ENCODE data around the gene RHOBTB1. TPM values are rescaled to one million over a fixed set of nuclear protein-coding genes. Genes with fewer than 3 reads are reported as not detected.

The RHOBTB1 gene
- total and polyA plus RNA-seq, 9 of the 15 experiments (the other 6 are each of a cell fraction or from before 2014, with no cell fraction given) = 1.7 to 11.7 (median 9.3) TPM

DNA sequence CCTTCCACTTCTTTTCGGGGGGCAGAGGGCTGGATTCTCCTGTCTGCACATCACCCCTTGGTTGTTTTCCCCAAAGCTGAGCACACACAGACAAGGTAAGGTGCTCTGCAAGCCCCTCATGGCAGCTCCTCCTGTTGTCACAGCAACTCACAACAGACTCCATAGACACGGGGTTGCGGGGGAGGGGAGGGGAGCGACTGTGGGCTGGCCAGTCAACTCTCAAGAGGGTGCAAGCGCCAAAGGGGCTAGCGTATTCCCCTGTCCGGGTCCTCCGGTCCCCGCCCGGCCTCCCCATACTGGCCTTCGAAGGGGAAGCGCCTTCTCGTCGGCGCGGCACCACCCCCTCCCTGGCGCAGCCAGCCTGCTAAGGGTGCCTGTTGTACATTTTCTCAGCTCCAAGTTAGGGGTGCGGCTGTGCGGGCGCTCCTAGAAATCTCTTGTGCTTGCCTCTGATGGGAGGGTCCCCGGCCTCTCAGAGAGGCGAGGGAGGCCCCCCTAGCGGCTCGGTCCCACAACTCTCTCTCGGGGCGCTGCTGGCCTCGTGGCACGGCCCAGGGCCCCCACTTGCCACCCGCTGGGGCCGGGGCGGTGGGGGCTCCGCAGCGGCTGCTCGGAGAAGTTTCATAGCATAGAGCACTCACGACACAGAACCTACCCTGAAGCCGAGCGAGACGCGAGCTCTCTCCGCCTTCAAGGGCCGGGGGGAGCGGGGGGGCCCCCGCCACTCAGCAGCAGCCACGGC lies 498 bp downstream of the RHOBTB1 start (continued):
- TF ChIP-seq TOE1 (IDR thresholded peaks at IDR 0.05; ENCODE audit: borderline replicate concordance) (0 out of 2 replicates have a peak, but pooled peaks have one; percentile 26), TOE1 (CRISPR knock-in tag; IDR thresholded peaks at IDR 0.05; ENCODE audit: borderline replicate concordance, low read depth) (no peak), EGR1 (conservative IDR thresholded peaks at IDR 0.05) (peak; percentile 71), MLLT1 (IDR thresholded peaks at IDR 0.05) (0 out of 4 replicates have a peak, but pooled peaks of 1 of the 2 experiments have one; percentile 50), SMAD2 (IDR thresholded peaks at IDR 0.05; ENCODE audit: low read depth, low read length) (no peak)

- CTCF ChIA-PET (ENCODE audit: low intra/inter-chr PET ratio) = interaction anchor here (0.6 kb wide), 1 partner anchor 146 kb away, joined by 3 read pairs; no protein-coding TSS in a partner anchor
- Histone ChIP-seq H3K9ac (ENCODE audit: insufficient read depth in 1 of 2, low read depth in 2 of 2, low read length in 2 of 2) (peak overlapping the region; percentile 86 to 95), H3K79me2 (ENCODE audit: control insufficient read depth, insufficient read depth, low read length) (no peaks in the 10 kb centered on the region), H3K4me3 (peak overlapping the region; percentile 67), H3K27me3 (ENCODE audit: control insufficient read depth in 2 of 2, insufficient read depth in 2 of 2, low read length in 2 of 2) (no peaks in the 10 kb centered on the region), H3K9me1 (ENCODE audit: control insufficient read depth, insufficient read depth, low read length) (no peaks in the 10 kb centered on the region), H3K4me1 (replicated peaks in 1 of 2; ENCODE audit: control insufficient read depth in 2 of 2, insufficient read depth in 2 of 2, low read length in 2 of 2) (peaks cover 19 to 23% of the 10 kb centered on the region in 2 experiments; a peak in 4 of 5 replicates), H4K20me1 (replicated peaks; ENCODE audit: control insufficient read depth, insufficient read depth, low read length) (no peaks in the 10 kb centered on the region), H3K36me3 (ENCODE audit: control insufficient read depth, insufficient read depth, low read length) (no peaks in the 10 kb centered on the region), H3K27ac (ENCODE audit: extremely low read depth, low read depth, low read length) (peak overlapping the region; percentile 87), H3K4me2 (ENCODE audit: insufficient read depth, low read length) (peak overlapping the region; percentile 92), H2AFZ (ENCODE audit: low read depth, low read length) (peak overlapping the region; percentile 95), H3K9me3 (replicated peaks; ENCODE audit: control insufficient read depth, insufficient read depth, low read depth, low read length) (no peaks in the 10 kb centered on the region)
- DNase-seq (ENCODE audit: extremely low read depth in 1 of 4, low spot score in 3 of 4) (peak; percentile 23 to 74 (median 28)), FAIRE-seq (peak; percentile 73), ATAC-seq (peak; percentile 33)
- intact Hi-C loops (cut with micrococcal nuclease) = no loop called here
- no TSS peak for BruUV-seq (replicated peaks)
- in situ Hi-C loops (cut with MboI) = no loop called here
- POLR2A ChIA-PET = interaction anchor here (0.7 to 2.5 kb wide), 14 partner anchors 8 to 173 kb away, joined by 3 to 18 read pairs (median 3); no protein-coding TSS in a partner anchor
- 4% methylated on average over 13 of the region's 13 CpGs for WGBS (ENCODE audit: insufficient coverage, low coverage, missing lambda C conversion rate)
- no peak for TF ChIP-seq ZNF23 (CRISPR knock-in tag; IDR thresholded peaks at IDR 0.05)
- TF ChIP-seq ZNF586 (CRISPR knock-in tag; conservative IDR thresholded peaks at IDR 0.05) = no peak
- TF ChIP-seq, protein P1, sequence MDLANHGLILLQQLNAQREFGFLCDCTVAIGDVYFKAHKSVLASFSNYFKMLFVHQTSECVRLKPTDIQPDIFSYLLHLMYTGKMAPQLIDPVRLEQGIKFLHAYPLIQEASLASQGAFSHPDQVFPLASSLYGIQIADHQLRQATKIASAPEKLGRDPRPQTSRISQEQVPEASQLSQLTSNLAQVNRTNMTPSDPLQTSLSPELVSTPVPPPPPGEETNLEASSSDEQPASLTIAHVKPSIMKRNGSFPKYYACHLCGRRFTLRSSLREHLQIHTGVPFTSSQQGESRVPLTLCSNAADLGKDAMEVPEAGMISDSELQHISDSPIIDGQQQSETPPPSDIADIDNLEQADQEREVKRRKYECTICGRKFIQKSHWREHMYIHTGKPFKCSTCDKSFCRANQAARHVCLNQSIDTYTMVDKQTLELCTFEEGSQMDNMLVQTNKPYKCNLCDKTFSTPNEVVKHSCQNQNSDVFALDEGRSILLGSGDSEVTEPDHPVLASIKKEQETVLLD (IDR thresholded peaks at IDR 0.05) = no peak
- 0 out of 4 replicates have a peak, but pooled peaks of 1 of the 2 experiments have one; percentile 13 for TF ChIP-seq MLLT1 (IDR thresholded peaks at IDR 0.05)
- no peak for TF ChIP-seq ZC3H11A (IDR thresholded peaks at IDR 0.05; ENCODE audit: low read depth, low read length)
- no peak for TF ChIP-seq KLF1 (tag; IDR thresholded peaks at IDR 0.05)
- TF ChIP-seq EP300 (IDR thresholded peaks at IDR 0.05; ENCODE audit: low read length) = peak; percentile 3; the same call in 1 of the 2 replicates
- no peak for TF ChIP-seq TAF7 (tag; IDR thresholded peaks at IDR 0.05)
- TF ChIP-seq ATF7 (IDR thresholded peaks at IDR 0.05) = no peak
- TF ChIP-seq ZC3H4 (CRISPR knock-in tag; IDR thresholded peaks at IDR 0.05; ENCODE audit: borderline replicate concordance) = no peak
These were observed 1.1 kb downstream of the RHOBTB1 start for GRCh38 chr10:60942788-60943315.

Measured in K562 (cell line).